Stimulated activated CD4-positive, alpha-beta T cell treated with anti-CD3 and anti-CD28 coated beads, Interleukin-1b, Interleukin-23, amount 100 ng/mL, for 1 hour (primary cell): ENCODE results near the gene HACE1.
"Not testable (repeated sequence)": the region's sequence is repeated elsewhere in the genome, so short reads cannot be mapped to it uniquely, and the experiment has no call there.

Experiments used
- DNase-seq, 2 donors: peaks; one replicate each; pipeline ENCODE4 v3.0.0-alpha.2; 2020; ENCODE audit warnings: low read depth in 2 of 2

Gene HACE1, protein sequence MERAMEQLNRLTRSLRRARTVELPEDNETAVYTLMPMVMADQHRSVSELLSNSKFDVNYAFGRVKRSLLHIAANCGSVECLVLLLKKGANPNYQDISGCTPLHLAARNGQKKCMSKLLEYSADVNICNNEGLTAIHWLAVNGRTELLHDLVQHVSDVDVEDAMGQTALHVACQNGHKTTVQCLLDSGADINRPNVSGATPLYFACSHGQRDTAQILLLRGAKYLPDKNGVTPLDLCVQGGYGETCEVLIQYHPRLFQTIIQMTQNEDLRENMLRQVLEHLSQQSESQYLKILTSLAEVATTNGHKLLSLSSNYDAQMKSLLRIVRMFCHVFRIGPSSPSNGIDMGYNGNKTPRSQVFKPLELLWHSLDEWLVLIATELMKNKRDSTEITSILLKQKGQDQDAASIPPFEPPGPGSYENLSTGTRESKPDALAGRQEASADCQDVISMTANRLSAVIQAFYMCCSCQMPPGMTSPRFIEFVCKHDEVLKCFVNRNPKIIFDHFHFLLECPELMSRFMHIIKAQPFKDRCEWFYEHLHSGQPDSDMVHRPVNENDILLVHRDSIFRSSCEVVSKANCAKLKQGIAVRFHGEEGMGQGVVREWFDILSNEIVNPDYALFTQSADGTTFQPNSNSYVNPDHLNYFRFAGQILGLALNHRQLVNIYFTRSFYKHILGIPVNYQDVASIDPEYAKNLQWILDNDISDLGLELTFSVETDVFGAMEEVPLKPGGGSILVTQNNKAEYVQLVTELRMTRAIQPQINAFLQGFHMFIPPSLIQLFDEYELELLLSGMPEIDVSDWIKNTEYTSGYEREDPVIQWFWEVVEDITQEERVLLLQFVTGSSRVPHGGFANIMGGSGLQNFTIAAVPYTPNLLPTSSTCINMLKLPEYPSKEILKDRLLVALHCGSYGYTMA

DNA sequence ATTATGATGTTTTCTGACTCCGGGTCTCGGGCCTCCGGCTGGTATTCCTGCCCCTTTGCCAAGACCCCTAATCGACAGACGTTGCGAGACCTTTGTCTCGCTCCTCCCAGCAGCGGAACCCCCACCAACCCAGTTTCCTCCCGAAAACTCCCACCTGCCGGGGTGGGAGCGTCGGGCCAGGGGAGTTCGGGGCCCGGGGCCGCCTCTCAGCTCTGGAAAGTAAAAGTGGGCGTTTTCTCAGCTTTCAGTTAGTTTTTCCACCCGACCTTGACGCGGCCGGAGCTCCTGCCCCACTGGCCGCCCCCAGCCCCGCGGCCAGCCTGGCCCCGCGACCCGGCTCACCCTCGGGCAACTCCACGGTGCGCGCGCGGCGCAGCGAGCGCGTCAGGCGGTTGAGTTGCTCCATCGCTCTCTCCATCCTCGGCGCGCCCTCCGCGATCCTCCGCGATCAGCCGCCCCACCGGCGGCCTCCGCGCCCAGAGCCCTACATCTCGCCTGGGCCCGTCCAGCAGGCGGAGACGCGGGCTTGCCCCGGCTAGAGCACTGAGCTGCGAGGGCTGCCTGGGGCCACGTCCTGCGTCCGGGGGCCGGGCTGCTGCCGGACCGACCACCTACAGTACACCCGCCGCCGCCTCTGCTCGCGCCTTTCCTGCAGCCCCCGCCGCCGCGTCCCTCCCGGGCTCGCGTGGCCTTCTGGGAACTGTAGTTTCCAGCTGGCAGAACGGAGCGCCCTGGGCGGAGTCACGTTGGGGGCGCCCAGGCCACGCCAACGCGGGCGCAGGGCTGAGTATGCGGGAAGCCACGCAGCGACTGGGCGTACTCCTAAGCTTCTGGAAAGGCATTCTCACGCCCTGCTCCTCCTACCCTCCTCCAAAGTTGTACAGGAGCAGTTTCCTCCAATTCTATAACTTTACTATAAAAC, at the start of gene HACE1:
Gene HACE1 (minus strand): TSS at position 695 of the 922 bp plus-strand sequence. CDS start 277 bp downstream, at position 418.
- peak; percentile 55 to 78 for DNase-seq

- no peak for DNase-seq
These were observed 49.3 kb upstream of the HACE1 start for GRCh38 chr6:104908888-104909525.

- DNase-seq, result no peak
These were observed 48.5 kb upstream of the HACE1 start for GRCh38 chr6:104908031-104908887.

- DNase-seq, result not testable (repeated sequence)
These were observed 39.2 kb upstream of the HACE1 start for GRCh38 chr6:104898893-104899292.

DNA sequence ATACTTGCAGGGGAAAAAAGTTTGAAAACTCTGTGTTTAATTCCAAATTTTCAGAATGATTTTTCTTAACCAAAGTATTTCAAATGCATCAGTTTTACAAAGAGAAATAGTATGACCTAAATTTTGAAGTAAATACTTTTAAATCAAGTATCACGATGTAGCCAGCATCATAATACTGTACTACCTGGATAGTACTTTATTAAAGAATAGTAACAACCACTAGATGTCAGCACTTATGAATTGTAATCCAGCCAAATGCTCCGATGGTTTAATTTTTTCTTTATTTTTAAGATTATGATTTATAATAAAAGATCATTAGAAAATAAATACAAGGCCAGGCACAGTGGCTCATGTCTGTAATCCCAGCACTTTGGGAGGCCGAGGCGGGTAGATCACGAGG, 37.2 kb upstream of the HACE1 start:
- DNase-seq, result no peak

DNA sequence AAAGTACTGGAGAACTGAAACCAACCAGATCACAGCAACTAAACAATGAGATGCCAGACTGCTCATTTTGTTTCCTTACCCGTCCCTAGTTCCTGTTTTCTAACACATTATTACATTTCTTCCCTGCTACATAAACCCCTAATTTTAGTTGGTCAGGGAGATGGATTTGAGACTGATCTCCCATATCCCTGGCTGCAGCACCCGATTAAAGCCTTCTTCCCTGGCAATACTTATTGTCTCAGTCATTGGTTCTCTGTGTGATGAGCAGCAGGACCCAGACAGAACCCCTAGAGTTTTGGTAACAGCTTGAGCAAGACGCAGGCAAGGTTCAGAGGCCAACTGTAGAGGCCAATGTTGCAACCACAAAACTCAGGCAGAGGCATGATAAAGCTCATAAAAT, 28.3 kb upstream of the HACE1 start:
- no peak for DNase-seq

DNA sequence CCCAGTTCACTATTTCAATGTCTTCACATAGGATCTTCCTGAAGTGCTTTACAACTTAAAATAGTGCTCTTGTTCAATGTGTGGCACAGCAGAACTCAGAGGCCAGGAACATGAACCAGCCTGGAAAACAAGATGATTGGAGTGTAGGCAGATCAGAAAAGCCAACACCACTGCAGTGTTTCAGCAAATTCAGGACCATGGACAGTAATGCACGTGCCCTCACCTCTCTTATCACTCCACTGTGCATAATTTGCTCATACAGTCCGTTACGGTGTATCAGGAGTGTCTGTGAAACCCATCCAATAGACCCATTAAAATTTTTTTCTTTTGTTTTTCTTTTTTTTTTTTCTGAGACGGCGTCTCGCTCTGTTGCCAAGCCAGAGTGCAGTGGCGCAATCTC, 27.6 kb upstream of the HACE1 start:
- no peak for DNase-seq

DNA sequence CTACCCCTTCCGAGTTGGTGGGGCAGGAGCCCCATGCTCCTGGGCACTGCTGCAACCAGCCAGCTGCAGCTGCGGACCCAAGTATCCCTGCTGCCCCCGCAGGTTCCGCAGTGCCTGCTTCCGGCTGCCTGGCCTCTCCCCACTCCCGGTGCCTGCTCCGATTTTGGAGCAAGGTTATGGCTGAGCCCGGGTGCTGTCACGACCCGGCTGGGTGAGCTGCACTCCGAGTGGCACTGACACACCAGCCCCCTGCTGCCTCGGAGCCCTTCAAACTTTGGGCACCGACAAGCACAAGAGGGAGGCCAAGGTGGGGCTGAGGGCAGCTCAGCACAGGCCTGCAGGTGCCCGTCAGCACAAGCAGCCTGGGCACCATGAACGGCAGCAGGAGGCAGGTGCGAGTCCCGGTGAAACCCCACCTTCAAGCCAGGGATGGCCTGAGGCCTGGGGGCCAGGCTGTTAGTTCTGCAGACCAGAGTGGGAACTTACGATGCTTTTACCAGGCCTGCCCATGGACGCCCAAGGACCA, 25.9 kb upstream of the HACE1 start:
- DNase-seq, result no peak

DNA sequence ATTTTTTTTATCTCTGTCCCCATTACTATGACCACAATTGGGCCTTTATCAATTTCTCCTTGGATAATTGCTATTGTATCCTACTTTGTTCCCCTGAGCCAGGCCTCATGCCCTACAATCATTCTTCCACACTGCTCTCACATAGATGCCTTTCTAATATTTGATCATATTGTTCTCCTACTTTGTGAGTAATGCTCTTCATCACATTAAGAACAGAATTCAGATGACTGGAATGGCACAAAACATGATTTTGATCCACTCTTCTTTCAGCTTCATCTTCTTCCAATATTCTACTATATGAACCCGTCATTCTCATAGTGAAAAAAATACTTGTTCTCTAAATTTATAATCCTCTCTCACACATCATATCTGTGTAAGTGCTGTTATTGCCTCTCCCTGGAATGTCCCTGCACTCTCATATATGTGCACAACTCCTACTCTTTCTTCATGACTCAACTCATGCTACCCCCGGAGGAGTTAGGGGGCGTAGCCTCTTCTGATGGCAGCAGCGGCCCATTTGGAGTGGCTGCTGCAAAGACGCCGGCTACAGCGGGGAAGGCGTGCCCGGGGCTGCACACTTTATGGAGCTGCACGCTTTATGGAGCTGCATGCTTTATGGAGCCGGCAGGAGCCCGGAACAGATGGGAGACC, 25.3 kb upstream of the HACE1 start:
- DNase-seq, result no peak

GRCh38 chr6:104881964-104882668, 22.4 kb upstream of the HACE1 start:
- no peak for DNase-seq

- no peak for DNase-seq
These were observed 2.7 kb upstream of the HACE1 start for GRCh38 chr6:104862456-104862855.

GRCh38 chr6:104860221-104860620, 502 bp upstream of the HACE1 start:
- no peak for DNase-seq

DNA sequence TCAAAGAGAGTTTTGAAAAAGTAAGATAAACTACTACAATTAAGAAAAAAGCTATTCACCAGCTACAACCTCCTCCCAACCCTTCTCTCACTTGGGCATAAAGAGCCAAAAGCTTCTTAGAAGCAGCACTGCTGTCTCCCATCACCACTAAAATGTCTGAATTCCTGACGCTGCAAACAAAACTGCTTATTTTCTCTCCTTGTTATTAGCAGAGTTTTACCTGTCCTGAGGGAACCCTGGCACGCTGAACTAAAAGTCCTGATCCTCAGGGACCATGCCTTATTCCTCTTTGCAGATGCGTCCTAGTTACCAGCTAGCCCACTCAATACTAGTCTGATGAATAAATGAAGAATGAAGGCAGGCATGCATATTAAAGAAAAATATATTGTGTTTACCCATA, 1.1 kb downstream of the HACE1 start:
- DNase-seq, result no peak

DNA sequence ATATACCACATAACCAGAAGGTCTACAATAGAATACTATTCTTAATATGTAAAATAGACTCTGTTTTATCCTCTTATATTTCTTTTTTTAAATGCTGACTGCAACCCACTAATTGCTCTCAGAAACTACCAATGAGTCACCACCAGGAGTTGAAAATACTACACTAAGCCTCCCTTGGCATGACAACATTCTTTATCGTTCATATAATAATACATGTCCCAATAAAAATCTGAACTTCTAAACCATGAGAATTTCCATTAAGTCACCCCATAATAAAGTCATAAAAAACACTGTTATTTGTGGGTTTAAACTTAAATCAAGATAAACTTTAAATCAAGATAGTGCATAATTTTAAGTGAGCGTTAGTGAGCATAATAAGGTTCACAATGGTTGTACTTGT, 4.2 kb downstream of the HACE1 start:
- no peak for DNase-seq

- not testable (repeated sequence) for DNase-seq
These were observed 12.0 kb downstream of the HACE1 start for GRCh38 chr6:104847721-104848120.

GRCh38 chr6:104843229-104843628, 16.5 kb downstream of the HACE1 start:
- DNase-seq, result no peak

DNA sequence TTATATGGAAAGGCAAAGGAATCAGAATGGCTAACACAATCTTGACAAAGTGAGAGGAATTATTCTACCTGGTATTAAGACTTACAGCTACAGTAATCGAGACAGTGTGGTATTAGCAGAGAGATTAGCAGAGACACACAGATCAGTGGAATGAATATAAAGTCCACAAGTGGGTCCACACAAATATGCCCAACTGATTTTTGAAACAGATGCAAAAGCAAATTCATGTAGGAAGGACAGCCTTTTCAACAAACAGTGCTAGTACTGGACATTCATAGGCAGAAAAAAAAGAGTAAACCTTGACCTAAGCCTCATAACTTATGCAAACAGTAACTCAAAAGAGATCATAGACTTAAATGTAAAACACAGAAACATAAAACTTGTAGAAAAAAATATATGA, 22.6 kb downstream of the HACE1 start:
- no peak for DNase-seq

- DNase-seq, result not testable (repeated sequence)
These were observed 23.2 kb downstream of the HACE1 start for GRCh38 chr6:104836479-104837020.
